K562 (cell line): ENCODE data around the gene LRMDA. TPM values are rescaled to one million over a fixed set of nuclear protein-coding genes. Genes with fewer than 3 reads are reported as not detected.

ENCODE experiments used
- ATAC-seq: fragments of 200-7000 bp; cut with Tn5 transposase; 3 replicates; pipeline ENCODE4 v1.9.1; 2020; ENCODE audit warnings: moderate library complexity
- BruUV-seq: library from RNA; stranded (reverse); fragments of 400-500 nt; replicated peaks from 2 replicates; lab custom pipeline; 2021; lab: Mats Ljungman, UMichigan
- CTCF ChIA-PET: fragments of 300-600 bp; formaldehyde crosslinking; extraction: SDS; loops from one replicate; lab custom pipeline; 2021; ENCODE audit warnings: low intra/inter-chr PET ratio; lab: Yijun Ruan, JAX
- POLR2A ChIA-PET: fragments of 300-600, 350-650 bp; sonication (Branson Sonifier 250); formaldehyde crosslinking; extraction: SDS; loops from one replicate; lab custom pipeline; 2021; ENCODE audit warnings: antibody characterized with exemption, inconsistent platforms; lab: Yijun Ruan, JAX
- DNase-seq, 4 experiments: peaks; one replicate each; pipeline versions ENCODE4 v3.0.0 to v3.0.0-alpha.2; 2011 to 2018; ENCODE audit warnings: low spot score in 3 of 4, mixed read lengths in 3 of 4; ENCODE audit errors: extremely low read depth in 1 of 4
- FAIRE-seq: peaks from 2 replicates; lab custom pipeline; 2011; peaks lifted over from hg19 to GRCh38; lab: Jason Lieb, UNC
- H2AFZ ChIP-seq: 2 replicates; pipeline ENCODE4 v1.6.0; 2011; ENCODE audit warnings: low read depth, low read length, control low read depth, inconsistent platforms
- H3K27ac ChIP-seq: fragments of 200-600 bp; 3 replicates; pipeline ENCODE4 v1.8.0; 2011; ENCODE audit warnings: low read depth, mild to moderate bottlenecking, control low read depth, inconsistent platforms, low read length, moderate library complexity, mixed read lengths; ENCODE audit errors: extremely low read depth
- H3K27me3 ChIP-seq, 2 experiments: fragments of 300-600 bp in 1 of 2; 2 replicates in 1 of 2; 3 replicates in 1 of 2; pipeline versions ENCODE4 v1.6.0 to v1.8.0; 2011; ENCODE audit warnings: inconsistent platforms in 2 of 2, low read length in 2 of 2, mild to moderate bottlenecking in 1 of 2, mixed read lengths in 1 of 2, moderate library complexity in 1 of 2; ENCODE audit not compliant: control insufficient read depth in 2 of 2, insufficient read depth in 2 of 2
- H3K36me3 ChIP-seq: fragments of 300-600 bp; 3 replicates; pipeline ENCODE4 v1.8.0; 2011; ENCODE audit warnings: mild to moderate bottlenecking, low read length, inconsistent platforms; ENCODE audit not compliant: control insufficient read depth, insufficient read depth
- H3K4me1 ChIP-seq, 2 experiments: fragments of 200-600 bp in 1 of 2; replicated peaks in 1 of 2; 2 replicates in 1 of 2; 3 replicates in 1 of 2; pipeline versions ENCODE4 v1.5.1 to v1.8.0; 2011; ENCODE audit warnings: inconsistent platforms in 2 of 2, low read length in 2 of 2, mild to moderate bottlenecking in 1 of 2, mixed read lengths in 1 of 2, moderate library complexity in 1 of 2; ENCODE audit not compliant: control insufficient read depth in 2 of 2, insufficient read depth in 2 of 2
- H3K4me2 ChIP-seq: 2 replicates; pipeline ENCODE4 v1.6.1; 2011; ENCODE audit warnings: low read length, control low read depth, inconsistent platforms, mixed read lengths; ENCODE audit not compliant: insufficient read depth
- H3K4me3 ChIP-seq: fragments of 200-600 bp; sonication (generic), shearing (Covaris generic); 2 replicates; pipeline ENCODE4 v1.5.1; 2016; ENCODE audit warnings: control low read depth, inconsistent platforms
- H3K79me2 ChIP-seq: fragments of 200-600 bp; 3 replicates; pipeline ENCODE4 v1.8.0; 2011; ENCODE audit warnings: low read length, inconsistent platforms; ENCODE audit not compliant: control insufficient read depth, insufficient read depth
- H3K9ac ChIP-seq, 2 experiments: 2 replicates each; pipeline versions ENCODE4 v1.6.0 to v1.6.1; 2011; ENCODE audit warnings: low read depth in 2 of 2, low read length in 2 of 2, control low read depth in 1 of 2, inconsistent platforms in 1 of 2, mild to moderate bottlenecking in 1 of 2, mixed read lengths in 1 of 2; ENCODE audit not compliant: insufficient read depth in 1 of 2
- H3K9me1 ChIP-seq: one replicate; pipeline ENCODE4 v1.6.0; 2011; ENCODE audit warnings: inconsistent platforms, mild to moderate bottlenecking, low read length, moderate library complexity; ENCODE audit not compliant: control insufficient read depth, insufficient read depth
- H3K9me3 ChIP-seq: replicated peaks from 2 replicates; pipeline ENCODE4 v1.5.1; 2011; ENCODE audit warnings: low read depth, low read length, inconsistent platforms; ENCODE audit not compliant: control insufficient read depth, insufficient read depth
- H4K20me1 ChIP-seq: replicated peaks from 2 replicates; pipeline ENCODE4 v1.6.1; 2011; ENCODE audit warnings: low read length, inconsistent platforms, mixed read lengths; ENCODE audit not compliant: control insufficient read depth, insufficient read depth
- CREBBP ChIP-seq: IDR thresholded peaks from one replicate; pipeline ENCODE4 v1.6.1; 2012; ENCODE audit warnings: low read depth, mild to moderate bottlenecking, control low read depth, inconsistent platforms, low read length
- CTCF ChIP-seq, 3 experiments: IDR thresholded peaks in 2 of 3; conservative IDR thresholded peaks in 1 of 3; 2 replicates each; pipeline ENCODE4 v1.5.1; 2011 to 2012; ENCODE audit warnings: low read length in 3 of 3, mild to moderate bottlenecking in 3 of 3, control low read depth in 2 of 3, improper control_type of control experiment in 1 of 3, inconsistent platforms in 1 of 3, low read depth in 1 of 3, mixed read lengths in 1 of 3, moderate library complexity in 1 of 3; ENCODE audit not compliant: insufficient read depth in 2 of 3
- EGR1 ChIP-seq: fragments of 450-650 bp; conservative IDR thresholded peaks from 2 replicates; pipeline ENCODE4 v1.6.1; 2017; ENCODE audit warnings: mild to moderate bottlenecking
- ELF2 ChIP-seq: fragments of 250-450 bp; sonication (Bioruptor Pico); IDR thresholded peaks from 2 replicates; pipeline ENCODE4 v1.5.0; 2021; ENCODE audit warnings: mild to moderate bottlenecking
- FOS ChIP-seq: IDR thresholded peaks from 3 replicates; pipeline ENCODE4 v1.6.1; 2011; ENCODE audit not compliant: insufficient read length; ENCODE audit errors: extremely low read depth
- KAT7 ChIP-seq: sonication (generic); formaldehyde crosslinking; IDR thresholded peaks from 2 replicates; pipeline ENCODE4 v1.8.0; 2022; ENCODE audit warnings: missing genetic modification reagents, mild to moderate bottlenecking, borderline replicate concordance
- KLF13 ChIP-seq: fragments of 450-650 bp; IDR thresholded peaks from 2 replicates; pipeline ENCODE4 v1.6.1; 2016; ENCODE audit warnings: missing genetic modification characterization, low read depth, mild to moderate bottlenecking, missing compliant biosample characterization, moderate library complexity, borderline replicate concordance
- NFRKB ChIP-seq: fragments of 450-650 bp; IDR thresholded peaks from 2 replicates; pipeline ENCODE4 v1.6.1; 2016; ENCODE audit warnings: low read depth
- RAD21 ChIP-seq, 2 experiments: fragments of 250-450 bp in 1 of 2; fragments of 450-650 bp in 1 of 2; sonication (Bioruptor Pico) in 1 of 2; formaldehyde crosslinking in 1 of 2; IDR thresholded peaks in 1 of 2; conservative IDR thresholded peaks in 1 of 2; 2 replicates each; pipeline versions ENCODE4 v1.4.0 to v1.8.0; 2020 to 2022; ENCODE audit warnings: mild to moderate bottlenecking in 2 of 2, moderate library complexity in 1 of 2
- SMARCC2 ChIP-seq: fragments of 450-650 bp; IDR thresholded peaks from 2 replicates; pipeline ENCODE4 v1.6.1; 2017; ENCODE audit warnings: antibody characterized with exemption, moderate library complexity, mild to moderate bottlenecking, low read depth
- ZNF395 ChIP-seq: fragments of 200-800 bp; sonication (Bioruptor generic); IDR thresholded peaks from 2 replicates; pipeline ENCODE4 v1.6.1; 2017; ENCODE audit warnings: missing genetic modification characterization, missing compliant biosample characterization
- ZNF77 ChIP-seq: fragments of 250-450 bp; sonication (Bioruptor Pico); IDR thresholded peaks from 2 replicates; pipeline ENCODE4 v1.5.0; 2020
- WGBS: fragments of 100-300 bp; shearing (Covaris generic); methylation state at CpG from one replicate; pipeline ENCODE4 v1.1.6; 2016; ENCODE audit warnings: low coverage, mixed read lengths; ENCODE audit not compliant: insufficient coverage; ENCODE audit errors: missing lambda C conversion rate; 5-methylcytosine and 5-hydroxymethylcytosine counted together
- in situ Hi-C: fragments of 300-500 bp; cut with MboI; formaldehyde crosslinking; loops from 4 replicates; pipeline ENCODE4 v1.15.0; 2018; ENCODE audit warnings: inconsistent platforms, mixed read lengths
- intact Hi-C: fragments of 100-400 bp; cut with micrococcal nuclease; formaldehyde crosslinking; loops from 2 replicates; pipeline ENCODE4 v1.14.2; 2022
- polyA plus RNA-seq, 8 experiments: library from polyadenylated mRNA; depleted of rRNA in 4 of 8; stranded (reverse) in 5 of 8; unstranded in 3 of 8; fragments of >200 nt; fragmentation: Nextera tagmentation in 2 of 8; fragmentation: Illumina TruSeq in 1 of 8; extraction: Ambion mirVana in 2 of 8; extraction: Trizol in 1 of 8; gene quantifications; 2 replicates each; pipeline versions ENCODE4 v1.2.1 to v1.2.3, GENCODE V29; 2011 to 2014; ENCODE audit warnings: inconsistent platforms in 1 of 8, missing spikeins in 1 of 8
- total RNA-seq, 7 experiments: library from RNA; depleted of rRNA in 6 of 7; stranded (reverse); fragments of >200 nt in 6 of 7; fragmentation: Illumina TruSeq in 2 of 7; extraction: Trizol in 2 of 7; gene quantifications; 2 replicates each; pipeline versions ENCODE4 v1.2.1 to v1.2.3, GENCODE V29; 2011 to 2021; ENCODE audit warnings: low replicate concordance in 1 of 7

The LRMDA gene
- total and polyA plus RNA-seq, 9 of the 15 experiments (the other 6 are each of a cell fraction or from before 2014, with no cell fraction given): 0.25 TPM; not detected in 8

- H2AFZ ChIP-seq: no peak overlapping the region
- no peak overlapping the region for H3K9ac ChIP-seq
- no peaks in the 10 kb centered on the region for H3K9me1 ChIP-seq
- H3K36me3 ChIP-seq: no peaks in the 10 kb centered on the region
- in situ Hi-C loops: no loop called here
- no peak for DNase-seq
- H3K9me3 ChIP-seq: no peaks in the 10 kb centered on the region
- no peaks in the 10 kb centered on the region for H3K27me3 ChIP-seq
- TF ChIP-seq KAT7 (no peak), ZNF395 (no peak), KLF13 (tag) (no peak), FOS (no peak), EGR1 (no peak), ELF2 (CRISPR knock-in tag) (no peak), SMARCC2 (no peak), NFRKB (no peak), ZNF77 (CRISPR knock-in tag) (no peak), CTCF (IDR thresholded peaks at IDR 0.05 in 2 of 3, conservative IDR thresholded peaks at IDR 0.05 in 1 of 3; ENCODE audit: insufficient read depth in 2 of 3, low read depth in 1 of 3, low read length in 3 of 3) (no peak), RAD21 (CRISPR knock-in tag; conservative IDR thresholded peaks at IDR 0.05 in 1 of 2, IDR thresholded peaks at IDR 0.05 in 1 of 2) (no peak), CREBBP (no peak)
- TF ChIP-seq, all 486 proteins: peak for 0
- CTCF ChIA-PET: no interaction called here
- no peaks in the 10 kb centered on the region for H3K79me2 ChIP-seq
- WGBS: 0% methylated on average over 1 of the region's 1 CpG
- POLR2A ChIA-PET: no interaction called here
- H4K20me1 ChIP-seq: no peaks in the 10 kb centered on the region
- no peak overlapping the region for H3K27ac ChIP-seq
- H3K4me2 ChIP-seq: no peak overlapping the region
- no TSS peak for BruUV-seq
- FAIRE-seq: no peak
- intact Hi-C loops: no loop called here
- ATAC-seq: no peak
- no peaks in the 10 kb centered on the region for H3K4me1 ChIP-seq
- no peak overlapping the region for H3K4me3 ChIP-seq
Measured at GRCh38 chr10:76337641-76338040, 906.2 kb downstream of the LRMDA start.
